ENCODE results near the gene THSD4.

GRCh38 chr15:71784719-71785118 lies 669.4 kb downstream of the THSD4 start:
- peak; percentile 77; the same call in 1 of the 2 replicates for TF ChIP-seq CTCF (IDR thresholded peaks at IDR 0.05)
- TF ChIP-seq REST (IDR thresholded peaks at IDR 0.05; ENCODE audit: insufficient read depth in 1 of 2, low read depth in 2 of 2, low read length in 1 of 2): no peak
- TF ChIP-seq POLR2AphosphoS5 (IDR thresholded peaks at IDR 0.05; ENCODE audit: low read depth, low read length): no peak
- no peak for TF ChIP-seq TCF7L2 (IDR thresholded peaks at IDR 0.05; ENCODE audit: low read depth, low read length)
